ENCODE results near the gene NUSAP1.

NUSAP1 gene

GRCh38 chr15:41284427-41285177, 48.1 kb upstream of the NUSAP1 start:
- H3K4me3 ChIP-seq (ENCODE audit: low read depth in 1 of 2, low read length in 2 of 2): peak overlapping the region; percentile 79 to 81
- TF ChIP-seq, protein P1, sequence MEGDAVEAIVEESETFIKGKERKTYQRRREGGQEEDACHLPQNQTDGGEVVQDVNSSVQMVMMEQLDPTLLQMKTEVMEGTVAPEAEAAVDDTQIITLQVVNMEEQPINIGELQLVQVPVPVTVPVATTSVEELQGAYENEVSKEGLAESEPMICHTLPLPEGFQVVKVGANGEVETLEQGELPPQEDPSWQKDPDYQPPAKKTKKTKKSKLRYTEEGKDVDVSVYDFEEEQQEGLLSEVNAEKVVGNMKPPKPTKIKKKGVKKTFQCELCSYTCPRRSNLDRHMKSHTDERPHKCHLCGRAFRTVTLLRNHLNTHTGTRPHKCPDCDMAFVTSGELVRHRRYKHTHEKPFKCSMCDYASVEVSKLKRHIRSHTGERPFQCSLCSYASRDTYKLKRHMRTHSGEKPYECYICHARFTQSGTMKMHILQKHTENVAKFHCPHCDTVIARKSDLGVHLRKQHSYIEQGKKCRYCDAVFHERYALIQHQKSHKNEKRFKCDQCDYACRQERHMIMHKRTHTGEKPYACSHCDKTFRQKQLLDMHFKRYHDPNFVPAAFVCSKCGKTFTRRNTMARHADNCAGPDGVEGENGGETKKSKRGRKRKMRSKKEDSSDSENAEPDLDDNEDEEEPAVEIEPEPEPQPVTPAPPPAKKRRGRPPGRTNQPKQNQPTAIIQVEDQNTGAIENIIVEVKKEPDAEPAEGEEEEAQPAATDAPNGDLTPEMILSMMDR (IDR thresholded peaks at IDR 0.05; ENCODE audit: borderline replicate concordance, extremely low read depth, low read length, poor library complexity, severe bottlenecking): no peak
- TF ChIP-seq EZH2 (IDR thresholded peaks at IDR 0.05; ENCODE audit: borderline replicate concordance, low read depth, low read length, severe bottlenecking): no peak
- DNase-seq (peak; percentile 23), ATAC-seq (ENCODE audit: insufficient read depth, low read depth) (no peak)
- peak overlapping the region; percentile 94 for H3K27ac ChIP-seq (ENCODE audit: low read length)
- peaks cover 61% of the 10 kb centered on the region for H3K36me3 ChIP-seq (ENCODE audit: insufficient read depth, low read length)
- peak overlapping the region; percentile 86 for H2AFZ ChIP-seq (ENCODE audit: low read depth, low read length)
- H3K4me1 ChIP-seq (ENCODE audit: insufficient read depth, low read length): peaks cover 47% of the 10 kb centered on the region
- H3K9me3 ChIP-seq (ENCODE audit: insufficient read depth, low read length, severe bottlenecking): no peaks in the 10 kb centered on the region
- peak overlapping the region; percentile 90 for H3K9ac ChIP-seq (ENCODE audit: low read depth, low read length)
- no peaks in the 10 kb centered on the region for H3K27me3 ChIP-seq (ENCODE audit: insufficient read depth, low read length, poor library complexity)
- H3K4me2 ChIP-seq (ENCODE audit: insufficient read depth, low read length): peak overlapping the region; percentile 95
- peaks cover 16% of the 10 kb centered on the region; the same call in 1 of the 2 replicates for H4K20me1 ChIP-seq (ENCODE audit: insufficient read depth, low read length)
- peaks cover 59% of the 10 kb centered on the region for H3K79me2 ChIP-seq (ENCODE audit: insufficient read depth, low read length)

- no peak overlapping the region for H2AFZ ChIP-seq (ENCODE audit: low read depth, low read length)
These were observed 47.4 kb upstream of the NUSAP1 start for GRCh38 chr15:41285285-41285684.

DNA sequence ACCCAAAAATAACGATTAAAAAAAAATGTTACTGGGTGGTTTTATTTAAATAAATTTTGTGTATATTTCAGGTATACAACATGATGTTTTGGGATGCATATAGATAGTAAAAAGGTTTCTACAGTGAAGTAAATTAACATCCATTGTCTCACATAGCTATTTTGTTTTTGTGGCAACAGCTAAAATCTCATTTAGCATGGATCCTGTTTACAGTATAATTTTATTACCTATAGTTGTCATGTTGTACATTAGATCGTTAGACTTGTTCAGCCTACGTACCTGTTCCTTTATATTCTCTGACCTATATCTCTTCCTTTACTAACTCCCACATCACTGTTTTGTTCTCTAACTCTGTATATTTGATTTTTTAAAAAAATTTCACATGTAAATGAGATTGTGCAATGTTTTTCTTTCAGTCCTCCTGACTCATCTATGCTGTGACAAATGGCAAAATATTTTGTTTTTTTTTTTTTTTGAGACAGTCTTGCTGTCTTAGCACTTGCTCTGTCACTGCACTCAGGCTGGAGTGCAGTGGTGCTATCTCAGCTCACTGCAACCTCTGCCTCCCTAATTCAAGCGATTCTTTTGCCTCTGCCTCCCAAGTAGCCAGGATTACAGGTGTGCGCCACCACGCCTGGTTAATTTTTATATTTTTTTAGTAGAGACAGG, 45.9 kb upstream of the NUSAP1 start:
- Histone ChIP-seq H4K20me1 (ENCODE audit: insufficient read depth, low read length) (peaks cover 16% of the 10 kb centered on the region; the same call in 1 of the 2 replicates), H3K36me3 (ENCODE audit: insufficient read depth, low read length) (peaks cover 74% of the 10 kb centered on the region), H3K79me2 (ENCODE audit: insufficient read depth, low read length) (peaks cover 70% of the 10 kb centered on the region), H2AFZ (ENCODE audit: low read depth, low read length) (no peak overlapping the region), H3K9ac (ENCODE audit: low read depth, low read length) (no peak overlapping the region; the same call in 1 of the 2 replicates), H3K4me2 (ENCODE audit: insufficient read depth, low read length) (peak overlapping the region; percentile 95), H3K4me1 (ENCODE audit: insufficient read depth, low read length) (peaks cover 47% of the 10 kb centered on the region), H3K4me3 (ENCODE audit: low read depth in 1 of 2, low read length in 2 of 2) (no peak overlapping the region), H3K27ac (ENCODE audit: low read length) (no peak overlapping the region), H3K27me3 (ENCODE audit: insufficient read depth, low read length, poor library complexity) (no peaks in the 10 kb centered on the region), H3K9me3 (ENCODE audit: insufficient read depth, low read length, severe bottlenecking) (no peaks in the 10 kb centered on the region)
- TF ChIP-seq, protein P1 (IDR thresholded peaks at IDR 0.05; ENCODE audit: borderline replicate concordance, extremely low read depth, low read length, poor library complexity, severe bottlenecking): no peak
- TF ChIP-seq EZH2 (IDR thresholded peaks at IDR 0.05; ENCODE audit: borderline replicate concordance, low read depth, low read length, severe bottlenecking): no peak
- no peak for ATAC-seq (ENCODE audit: insufficient read depth, low read depth)
- no peak for DNase-seq

More at GRCh38 chr15:41285285-41285684, 47.4 kb upstream of the NUSAP1 start:
- Histone ChIP-seq H3K79me2 (ENCODE audit: insufficient read depth, low read length) (peaks cover 63% of the 10 kb centered on the region), H3K9ac (ENCODE audit: low read depth, low read length) (peak overlapping the region; percentile 90), H3K27ac (ENCODE audit: low read length) (peak overlapping the region; percentile 94), H4K20me1 (ENCODE audit: insufficient read depth, low read length) (peaks cover 16% of the 10 kb centered on the region; the same call in 1 of the 2 replicates), H3K27me3 (ENCODE audit: insufficient read depth, low read length, poor library complexity) (no peaks in the 10 kb centered on the region), H3K4me1 (ENCODE audit: insufficient read depth, low read length) (peaks cover 47% of the 10 kb centered on the region), H3K9me3 (ENCODE audit: insufficient read depth, low read length, severe bottlenecking) (no peaks in the 10 kb centered on the region), H3K4me2 (ENCODE audit: insufficient read depth, low read length) (peak overlapping the region; percentile 95), H3K4me3 (ENCODE audit: low read depth in 1 of 2, low read length in 2 of 2) (peak overlapping the region; percentile 79 to 81), H3K36me3 (ENCODE audit: insufficient read depth, low read length) (peaks cover 59% of the 10 kb centered on the region)
- DNase-seq (no peak), ATAC-seq (ENCODE audit: insufficient read depth, low read depth) (no peak)
- no peak for TF ChIP-seq EZH2 (IDR thresholded peaks at IDR 0.05; ENCODE audit: borderline replicate concordance, low read depth, low read length, severe bottlenecking)
- TF ChIP-seq, protein P1 (IDR thresholded peaks at IDR 0.05; ENCODE audit: borderline replicate concordance, extremely low read depth, low read length, poor library complexity, severe bottlenecking): no peak

Measured in DND-41 (cell line).